GM23248 (cell line): ENCODE data around the gene COL26A1. TPM values are rescaled to one million over a fixed set of nuclear protein-coding genes. Genes with fewer than 3 reads are reported as not detected.

ENCODE experiments used
- DNase-seq: peaks from one replicate; pipeline ENCODE4 v3.0.0-alpha.2; 2015
- H2AFZ ChIP-seq: fragments of 200-600 bp; sonication (generic); 2 replicates; pipeline ENCODE4 v1.6.1; 2016; ENCODE audit warnings: antibody characterized with exemption
- H3F3A ChIP-seq: fragments of 200-600 bp; sonication (generic); 2 replicates; pipeline ENCODE4 v1.6.1; 2016; ENCODE audit warnings: mild to moderate bottlenecking, antibody characterized with exemption, mixed run types; ENCODE audit not compliant: insufficient read depth
- H3K27ac ChIP-seq: fragments of 200-600 bp; sonication (generic); 2 replicates; pipeline ENCODE4 v1.5.1; 2016; ENCODE audit warnings: mild to moderate bottlenecking
- H3K27me3 ChIP-seq: fragments of 200-600 bp; sonication (generic); replicated peaks from 2 replicates; pipeline ENCODE4 v1.6.1; 2016; ENCODE audit warnings: mild to moderate bottlenecking; ENCODE audit not compliant: insufficient read depth
- H3K36me3 ChIP-seq: fragments of 200-600 bp; sonication (generic); 2 replicates; pipeline ENCODE4 v1.6.1; 2016; ENCODE audit warnings: low read depth, mild to moderate bottlenecking
- H3K4me1 ChIP-seq: fragments of 200-600 bp; sonication (generic); 2 replicates; pipeline ENCODE4 v1.6.1; 2016; ENCODE audit warnings: mild to moderate bottlenecking; ENCODE audit not compliant: insufficient read depth
- H3K4me2 ChIP-seq: fragments of 200-600 bp; sonication (generic); one replicate; pipeline ENCODE4 v1.6.1; 2016; ENCODE audit warnings: mild to moderate bottlenecking; ENCODE audit not compliant: unreplicated experiment
- H3K4me3 ChIP-seq: fragments of 200-600 bp; sonication (generic); 2 replicates; pipeline ENCODE4 v1.5.1; 2016; ENCODE audit warnings: mild to moderate bottlenecking
- H3K79me2 ChIP-seq: fragments of 200-600 bp; sonication (generic); 2 replicates; pipeline ENCODE4 v1.6.1; 2016; ENCODE audit warnings: mild to moderate bottlenecking; ENCODE audit not compliant: insufficient read depth
- H3K9ac ChIP-seq: fragments of 200-600 bp; sonication (generic); 2 replicates; pipeline ENCODE4 v1.6.1; 2016; ENCODE audit warnings: mild to moderate bottlenecking
- H3K9me2 ChIP-seq: fragments of 200-600 bp; sonication (generic); 2 replicates; pipeline ENCODE4 v1.6.1; 2016; ENCODE audit warnings: mixed run types, mild to moderate bottlenecking, moderate library complexity; ENCODE audit not compliant: insufficient read depth
- H3K9me3 ChIP-seq: fragments of 200-600 bp; sonication (generic); one replicate; pipeline ENCODE4 v1.6.1; 2017; ENCODE audit warnings: low read depth
- H4K20me1 ChIP-seq: fragments of 200-600 bp; sonication (generic); 2 replicates; pipeline ENCODE4 v1.6.0; 2016; ENCODE audit not compliant: insufficient read depth
- EZH2 ChIP-seq: fragments of 200-600 bp; sonication (generic); IDR thresholded peaks from 2 replicates; pipeline ENCODE4 v1.6.1; 2018; ENCODE audit warnings: antibody characterized with exemption, mild to moderate bottlenecking; ENCODE audit not compliant: insufficient read depth, poor library complexity, severe bottlenecking
- EZH2phosphoT487 ChIP-seq: fragments of 200-600 bp; sonication (generic); IDR thresholded peaks from 2 replicates; pipeline ENCODE4 v1.6.1; 2018; ENCODE audit warnings: antibody characterized with exemption, moderate library complexity, mild to moderate bottlenecking, low read depth; ENCODE audit not compliant: insufficient read depth
- WGBS, 2 experiments: methylation state at CpG; one replicate each; pipeline ENCODE4 v1.1.6; 2015 to 2017; ENCODE audit warnings: low lambda C conversion rate in 2 of 2, low coverage in 1 of 2; ENCODE audit errors: missing lambda C conversion rate in 2 of 2; 5-methylcytosine and 5-hydroxymethylcytosine counted together
- in situ Hi-C: fragments of 300-500 bp; cut with MboI; formaldehyde crosslinking; loops from 2 replicates; pipeline ENCODE4 v1.15.0; 2020
- polyA plus RNA-seq: library from polyadenylated mRNA; unstranded; fragments of >200 nt; fragmentation: Nextera tagmentation; extraction: Ambion mirVana; gene quantifications from 2 replicates; pipeline ENCODE4 v1.2.1, GENCODE V29; 2016
- total RNA-seq: library from RNA; depleted of rRNA; stranded (reverse); fragments of >200 nt; shearing (Covaris generic); gene quantifications from 2 replicates; pipeline ENCODE4 v1.2.3, GENCODE V29; 2014; rRNA removed

COL26A1 gene
- total RNA-seq, result 1.6 TPM in 1 of 2 replicates, not detected in the other
- polyA plus RNA-seq, result not detected in 2 replicates

DNA sequence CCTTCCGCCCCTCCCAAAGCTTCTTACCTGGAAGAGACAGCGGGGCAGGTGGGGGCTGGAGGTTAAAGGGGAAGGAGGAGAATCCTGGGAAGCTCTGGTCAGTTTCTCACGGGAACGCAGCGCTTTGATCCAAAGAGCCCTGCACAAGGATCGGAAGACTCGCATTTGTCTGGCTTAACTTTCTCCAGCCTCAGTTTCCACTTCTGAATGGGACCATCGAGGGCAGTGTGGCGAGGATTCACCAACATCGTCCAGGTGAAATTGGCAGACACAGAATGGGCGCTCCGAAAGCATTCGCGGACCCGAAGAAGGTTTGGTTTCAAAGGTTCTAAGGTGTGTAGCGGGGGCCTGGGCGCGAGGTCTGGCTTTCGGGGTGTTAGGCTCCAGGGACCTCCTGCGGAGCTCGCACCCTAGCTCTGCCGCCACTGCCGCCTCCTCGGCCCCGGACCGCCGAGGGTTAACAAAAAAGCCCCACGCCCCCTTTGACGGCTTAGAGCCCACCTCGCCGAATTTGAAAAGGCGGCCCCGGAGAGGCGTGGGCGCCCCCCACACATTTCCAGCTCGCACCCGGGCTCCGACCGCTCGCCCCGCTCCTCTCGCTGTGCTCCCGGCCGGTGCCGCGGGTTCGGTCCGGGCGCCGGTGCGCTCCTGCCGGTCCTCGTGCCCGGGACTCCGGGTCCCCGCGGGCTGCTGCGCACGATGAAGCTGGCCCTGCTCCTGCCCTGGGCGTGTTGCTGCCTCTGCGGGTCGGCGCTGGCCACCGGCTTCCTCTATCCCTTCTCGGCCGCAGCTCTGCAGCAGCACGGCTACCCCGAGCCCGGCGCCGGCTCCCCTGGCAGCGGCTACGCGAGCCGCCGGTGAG is at the start of gene COL26A1:
TSS of gene COL26A1 (plus strand) at position 542 of the 862 bp plus-strand sequence. CDS start at position 700, 158 bp downstream.
- Histone ChIP-seq H3K36me3 (no peaks in the 10 kb centered on the region), H3K79me2 (no peaks in the 10 kb centered on the region), H3K27ac (no peak within 1 kb of the TSS), H3K4me3 (peak within 1 kb of the TSS; percentile 59), H3K9me2 (no peaks in the 10 kb centered on the region), H2AFZ (peak within 1 kb of the TSS; percentile 78), H3K9ac (no peak within 1 kb of the TSS), H3K4me1 (no peaks in the 10 kb centered on the region), H3F3A (no peaks in the 10 kb centered on the region), H3K27me3 (peaks cover 37% of the 10 kb centered on the region; the same call in 1 of the 2 replicates), H4K20me1 (no peaks in the 10 kb centered on the region), H3K9me3 (no peaks in the 10 kb centered on the region), H3K4me2 (peak within 1 kb of the TSS; percentile 86)
- WGBS, 2 experiments, result 13 to 16% methylated on average over 72 to 74 of the region's 76 CpGs
- in situ Hi-C loops, result no loop called here
- DNase-seq, result peak; percentile 61
- peak; percentile 77 for TF ChIP-seq EZH2
- TF ChIP-seq EZH2phosphoT487, result no peak

DNA sequence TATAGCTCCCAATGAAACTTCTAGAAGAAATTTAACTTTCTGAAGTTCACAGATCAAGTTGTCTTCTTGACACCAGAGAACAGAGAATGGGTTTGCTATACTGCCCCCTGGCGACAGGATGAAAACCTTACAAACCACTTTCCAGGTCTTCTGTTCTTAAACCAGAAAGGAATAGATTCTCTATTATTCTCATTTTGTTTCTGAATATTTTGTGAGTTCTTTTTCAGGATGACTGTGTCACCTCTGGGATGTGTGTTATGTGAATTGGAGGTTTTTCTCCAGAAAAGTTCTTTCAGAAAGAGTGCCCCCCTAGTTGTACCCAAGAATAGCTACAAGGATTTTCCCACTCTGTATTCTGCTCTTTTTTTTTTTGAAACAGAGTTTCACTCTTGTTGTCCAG is 47.3 kb upstream of the COL26A1 start:
- 3 to 5% methylated on average over 1 of the region's 1 CpG for WGBS, 2 experiments
- H3K79me2 ChIP-seq, result no peaks in the 10 kb centered on the region

DNA sequence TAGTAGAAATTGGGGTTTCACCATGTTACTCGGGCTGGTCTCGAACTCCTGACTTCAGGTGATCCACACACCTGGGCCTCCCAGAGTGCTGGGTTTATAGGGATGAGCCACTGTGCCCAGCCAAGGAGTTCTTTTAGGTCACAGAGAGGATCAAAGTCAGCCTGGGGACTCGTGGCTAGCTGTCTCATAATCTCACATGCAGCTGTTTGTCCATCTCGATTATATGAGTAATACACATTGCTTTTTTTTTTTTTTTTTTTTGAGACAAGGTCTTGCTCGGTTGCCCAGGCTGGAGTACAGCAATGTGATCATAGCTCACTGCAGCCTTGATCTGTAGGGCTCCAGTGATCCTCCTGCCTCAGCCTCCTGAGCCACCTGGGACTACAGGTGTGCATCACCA is 43.3 kb upstream of the COL26A1 start:
- peak; percentile 18 for DNase-seq
- H3K9me3 ChIP-seq, result no peaks in the 10 kb centered on the region
- 60 to 72% methylated on average over 5 of the region's 5 CpGs for WGBS, 2 experiments
- peaks cover 9% of the 10 kb centered on the region for H3K79me2 ChIP-seq
- H3K27me3 ChIP-seq, result no peaks in the 10 kb centered on the region
- H3K4me2 ChIP-seq, result no peak overlapping the region
- peaks cover 11% of the 10 kb centered on the region; the same call in 1 of the 2 replicates for H3K36me3 ChIP-seq
- no peak overlapping the region for H3K9ac ChIP-seq
- peaks cover 8% of the 10 kb centered on the region for H3K4me1 ChIP-seq
- no peak overlapping the region for H3K27ac ChIP-seq
- H4K20me1 ChIP-seq, result no peaks in the 10 kb centered on the region
- H2AFZ ChIP-seq, result no peak overlapping the region
- no peaks in the 10 kb centered on the region for H3K9me2 ChIP-seq
- TF ChIP-seq EZH2phosphoT487 (no peak), EZH2 (no peak)
- H3K4me3 ChIP-seq, result no peak overlapping the region
- in situ Hi-C loops, result no loop called here
- peaks cover 7% of the 10 kb centered on the region for H3F3A ChIP-seq

More for the DNA sequence above, 47.3 kb upstream of the COL26A1 start:
- H3K27me3 ChIP-seq, result no peaks in the 10 kb centered on the region
- no peak overlapping the region for H3K4me2 ChIP-seq
- H4K20me1 ChIP-seq, result no peaks in the 10 kb centered on the region
- no peak overlapping the region for H3K4me3 ChIP-seq
- H3K9ac ChIP-seq, result no peak overlapping the region
- H3K9me2 ChIP-seq, result no peaks in the 10 kb centered on the region
- peaks cover 8% of the 10 kb centered on the region for H3F3A ChIP-seq
- H3K9me3 ChIP-seq, result no peaks in the 10 kb centered on the region
- H3K4me1 ChIP-seq, result no peaks in the 10 kb centered on the region
- no peak overlapping the region for H2AFZ ChIP-seq
- peaks cover 11% of the 10 kb centered on the region; the same call in 1 of the 2 replicates for H3K36me3 ChIP-seq
- DNase-seq, result peak; percentile 57
- TF ChIP-seq EZH2phosphoT487 (no peak), EZH2 (no peak)
- in situ Hi-C loops, result no loop called here
- H3K27ac ChIP-seq, result no peak overlapping the region

DNA sequence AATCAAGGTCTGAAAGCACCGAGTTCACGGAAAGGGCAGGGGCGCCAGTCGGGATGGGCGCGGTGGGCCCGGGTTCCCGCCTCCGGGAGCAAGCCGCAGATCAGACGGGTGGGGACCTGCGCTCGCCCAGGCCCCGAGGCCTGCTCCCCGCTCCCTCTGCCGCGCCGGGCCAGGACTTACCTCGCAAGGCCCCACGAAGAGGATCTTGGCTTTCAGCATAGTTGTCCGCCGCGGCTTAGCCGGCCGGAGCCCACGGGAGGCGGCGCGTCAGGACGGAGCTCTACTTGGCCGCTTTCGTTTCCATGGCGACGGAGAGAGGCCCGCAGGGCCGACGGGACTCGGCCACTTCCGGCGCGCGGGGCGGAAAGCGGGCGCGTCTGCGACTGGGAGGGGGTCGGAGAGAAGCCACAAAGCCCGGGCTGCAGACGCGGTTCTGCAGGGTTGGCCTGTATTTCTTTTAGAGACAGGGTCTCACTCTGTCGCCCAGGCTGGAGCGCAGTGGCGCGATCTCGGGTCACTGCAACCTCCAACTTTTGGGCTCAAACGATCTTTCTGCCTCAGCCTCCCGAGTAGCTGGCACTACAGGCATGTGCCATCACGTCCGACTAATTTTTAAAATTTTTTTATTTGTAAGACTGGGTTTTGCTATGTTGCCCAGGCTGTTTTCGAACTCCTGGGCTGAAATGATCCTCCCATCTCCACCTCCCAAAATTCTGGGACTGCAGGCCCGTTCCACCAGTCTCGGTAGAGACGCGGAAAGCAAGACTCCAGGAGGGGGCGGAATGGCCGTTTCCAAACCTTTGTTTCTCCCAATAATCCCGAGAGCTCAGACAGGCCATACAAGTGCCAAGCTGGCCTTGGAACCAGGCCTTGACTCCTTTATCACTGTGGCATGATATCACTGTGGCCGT is 40.9 kb upstream of the COL26A1 start, which contains the start of gene IFT22:
TSS of gene IFT22 (minus strand) at position 322 of the 911 bp plus-strand sequence. CDS start at position 219, 103 bp downstream.
- H3K9ac ChIP-seq, result peak within 1 kb of the TSS; percentile 88
- no peak for TF ChIP-seq EZH2
- no peak for TF ChIP-seq EZH2phosphoT487
- no peaks in the 10 kb centered on the region for H4K20me1 ChIP-seq
- in situ Hi-C loops, result no loop called here
- no peaks in the 10 kb centered on the region for H3K36me3 ChIP-seq
- H3K27ac ChIP-seq, result peak within 1 kb of the TSS; percentile 66
- WGBS, 2 experiments, result 1 to 2% methylated on average over 58 to 62 of the region's 69 CpGs
- peak within 1 kb of the TSS; percentile 92 for H2AFZ ChIP-seq
- H3K27me3 ChIP-seq, result no peaks in the 10 kb centered on the region
- H3K4me1 ChIP-seq, result peaks cover 8% of the 10 kb centered on the region
- H3K9me2 ChIP-seq, result no peaks in the 10 kb centered on the region
- DNase-seq, result peak; percentile 99
- no peaks in the 10 kb centered on the region for H3K9me3 ChIP-seq
- peak within 1 kb of the TSS; percentile 84 for H3K4me3 ChIP-seq
- H3K4me2 ChIP-seq, result peak within 1 kb of the TSS; percentile 78
- H3K79me2 ChIP-seq, result peaks cover 9% of the 10 kb centered on the region
- H3F3A ChIP-seq, result no peaks in the 10 kb centered on the region
